GM19043 (cell line): Measurements from ENCODE around the gene PRSS50.

Experiments
- ATAC-seq: cut with Tn5 transposase; IDR thresholded peaks from one replicate; pipeline ENCODE4 v1.9.1; 2021; ENCODE audit warnings: low read depth; ENCODE audit not compliant: unreplicated experiment

The PRSS50 gene

DNA sequence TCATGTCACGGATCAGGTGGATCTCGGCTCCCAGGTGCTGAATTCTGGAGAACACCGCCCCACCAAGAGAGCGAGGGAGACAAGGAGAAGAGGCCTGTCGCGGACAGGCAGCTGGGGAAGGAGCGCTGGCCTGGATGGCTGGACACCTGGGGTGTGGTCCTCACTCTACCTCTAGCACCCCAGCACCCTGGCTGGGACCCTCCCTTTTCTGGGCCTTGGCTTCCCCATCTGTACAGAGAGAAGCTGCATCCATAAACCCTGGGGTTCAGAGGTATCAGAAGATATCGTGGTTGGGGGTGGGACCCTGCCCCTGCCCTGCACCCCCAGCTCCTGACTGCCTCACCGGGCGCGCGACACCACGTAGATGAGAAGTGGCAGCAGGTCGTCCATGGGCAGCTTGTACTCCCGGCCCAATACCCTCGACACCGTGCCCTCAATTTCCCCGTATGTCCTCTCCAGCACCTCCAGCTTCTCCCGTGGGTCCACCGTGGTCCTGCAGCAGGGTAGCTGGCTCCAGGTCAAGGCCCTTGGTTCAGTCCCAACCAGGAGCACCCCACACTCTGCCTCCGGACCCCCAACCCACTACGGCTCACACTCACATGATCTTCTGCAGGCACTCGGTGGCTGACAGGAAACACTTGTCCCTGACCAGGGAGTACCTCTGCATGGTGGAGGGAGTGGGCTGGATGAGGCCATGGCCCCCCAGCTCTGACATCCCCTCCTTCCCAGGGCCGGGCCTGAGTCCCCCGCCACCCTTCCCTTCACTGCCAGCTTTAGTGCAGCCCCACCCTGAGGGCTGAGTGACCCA, 45.9 kb downstream of the PRSS50 start:
- ATAC-seq: no peak

- ATAC-seq: no peak
These were observed 46.7 kb downstream of the PRSS50 start for GRCh38 chr3:46670891-46671427.

DNA sequence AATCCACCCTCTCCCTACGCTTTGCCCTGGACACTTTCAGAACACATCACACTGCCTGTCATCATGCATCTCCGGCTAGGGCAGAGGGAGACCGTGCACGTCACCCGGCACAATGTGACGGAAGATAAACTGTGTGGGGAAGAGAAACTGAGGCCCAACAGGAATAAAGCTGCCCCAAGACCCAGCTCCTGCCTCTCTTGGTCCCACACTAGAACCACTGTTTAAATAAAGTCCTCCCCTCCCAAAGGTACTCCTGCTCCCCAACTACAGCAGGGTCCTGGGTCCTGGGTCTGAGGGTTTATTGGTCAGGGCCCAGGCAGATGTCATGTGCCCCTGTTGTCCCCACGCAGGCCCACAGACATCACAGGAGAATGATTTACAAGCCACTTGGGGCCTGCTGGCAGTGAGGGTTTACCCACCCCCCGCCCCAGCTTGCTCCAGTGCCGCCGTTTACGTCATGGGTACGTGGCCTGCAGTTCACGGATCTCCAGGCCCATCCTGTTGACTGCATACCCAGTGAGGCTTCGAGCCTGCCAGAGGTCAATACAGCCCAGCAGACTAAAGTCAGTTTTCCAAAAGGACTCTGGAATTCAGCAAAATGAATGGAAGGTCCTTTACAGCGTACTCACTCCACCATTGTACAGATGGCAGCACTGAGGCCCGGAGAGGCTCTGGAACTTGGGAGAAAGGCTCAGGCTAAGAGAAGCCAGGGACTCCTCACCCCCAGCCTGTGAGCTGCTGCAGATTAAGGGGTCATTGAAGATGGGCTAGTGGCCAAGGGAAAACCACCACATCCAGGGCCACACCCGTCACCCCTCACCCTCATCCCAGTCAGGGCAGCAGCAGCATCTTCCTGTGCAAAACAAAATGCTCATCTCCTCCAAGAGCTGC, 47.4 kb downstream of the PRSS50 start:
- ATAC-seq: no peak

DNA sequence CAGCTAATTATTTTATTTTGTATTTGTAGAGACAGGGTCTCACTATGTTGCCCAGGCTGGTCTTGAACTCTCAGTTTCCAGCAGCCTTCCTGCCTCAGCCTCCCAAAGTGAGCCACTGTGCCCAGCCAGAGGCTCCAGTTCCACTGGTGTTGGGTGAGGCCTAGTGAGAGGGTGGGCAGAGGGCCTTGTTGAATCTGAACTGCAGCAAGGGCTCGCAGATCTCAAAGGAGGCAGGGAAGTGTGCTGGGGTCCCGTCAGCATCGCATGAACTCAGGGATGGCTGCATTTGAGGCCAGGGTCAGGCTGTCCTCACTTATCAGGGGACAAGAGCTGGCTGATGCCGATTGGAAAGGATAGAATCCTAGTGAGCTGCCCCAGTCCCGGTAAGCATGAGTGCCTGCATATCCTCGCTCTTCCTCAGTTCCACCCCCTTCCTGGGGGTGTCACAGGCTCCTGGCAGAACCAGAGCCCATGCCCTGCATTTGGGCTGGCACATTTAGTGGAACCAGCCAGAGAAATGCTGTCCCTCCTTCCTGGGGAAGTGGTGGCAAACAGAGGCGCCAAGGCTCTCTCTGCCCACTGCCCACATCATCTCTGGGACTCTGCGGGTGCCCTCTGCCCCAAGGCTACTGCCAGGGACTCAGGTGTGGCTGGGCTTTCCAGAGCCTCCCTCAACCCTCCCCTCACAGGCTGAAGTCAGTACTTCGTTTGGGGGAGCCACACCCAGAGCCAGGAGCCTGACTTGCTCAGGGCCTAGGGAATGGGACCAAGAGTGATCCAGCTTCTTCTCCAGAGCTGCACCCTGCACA, 48.3 kb downstream of the PRSS50 start:
- no peak for ATAC-seq

DNA sequence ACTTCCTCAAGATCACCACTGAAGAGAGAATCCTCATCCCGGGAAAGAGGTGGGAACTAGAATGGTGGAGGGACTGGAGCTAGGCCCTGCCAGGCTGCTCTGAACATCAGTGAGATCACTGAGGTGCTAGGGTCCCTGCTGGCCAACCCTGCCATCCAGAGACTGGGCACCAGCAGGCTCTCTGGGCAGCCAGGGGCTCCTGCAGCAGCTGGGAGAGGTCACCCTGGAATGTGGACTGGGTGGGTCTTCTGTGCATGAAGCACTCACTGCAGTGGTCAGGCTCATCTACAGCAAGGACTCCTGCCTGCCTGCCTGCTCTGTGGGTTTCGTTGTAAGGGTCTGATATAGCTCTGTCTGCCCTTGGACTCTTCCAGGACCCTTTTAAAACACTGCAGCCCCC, 49.1 kb downstream of the PRSS50 start:
- no peak for ATAC-seq

- no peak for ATAC-seq
These were observed 49.6 kb downstream of the PRSS50 start for GRCh38 chr3:46668116-46668515.

DNA sequence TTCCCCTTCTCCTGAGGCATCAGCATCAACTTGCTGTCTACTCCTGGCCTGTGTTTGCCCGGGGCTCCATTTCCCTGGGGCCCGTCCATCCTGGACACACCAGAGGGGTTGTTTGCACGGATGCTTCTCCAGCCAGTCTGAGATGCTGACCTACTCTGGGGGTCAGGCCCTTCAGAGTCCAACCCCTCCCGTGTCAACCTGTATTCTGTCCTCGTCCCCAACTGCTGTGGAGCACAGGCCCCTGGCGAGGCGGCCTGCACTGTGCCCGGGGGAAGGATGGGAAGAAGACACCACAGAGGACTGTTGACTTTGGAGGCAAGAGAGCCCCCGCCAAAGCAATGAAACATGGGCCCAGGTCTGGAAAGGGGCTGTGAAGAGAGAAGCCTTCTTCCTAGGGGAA, 50.0 kb downstream of the PRSS50 start:
- no peak for ATAC-seq

- no peak for ATAC-seq
These were observed 50.5 kb downstream of the PRSS50 start for GRCh38 chr3:46667061-46667621.

GRCh38 chr3:46666453-46666845, 51.2 kb downstream of the PRSS50 start:
- ATAC-seq: no peak

- ATAC-seq: no peak
These were observed 51.8 kb downstream of the PRSS50 start for GRCh38 chr3:46665763-46666452.

DNA sequence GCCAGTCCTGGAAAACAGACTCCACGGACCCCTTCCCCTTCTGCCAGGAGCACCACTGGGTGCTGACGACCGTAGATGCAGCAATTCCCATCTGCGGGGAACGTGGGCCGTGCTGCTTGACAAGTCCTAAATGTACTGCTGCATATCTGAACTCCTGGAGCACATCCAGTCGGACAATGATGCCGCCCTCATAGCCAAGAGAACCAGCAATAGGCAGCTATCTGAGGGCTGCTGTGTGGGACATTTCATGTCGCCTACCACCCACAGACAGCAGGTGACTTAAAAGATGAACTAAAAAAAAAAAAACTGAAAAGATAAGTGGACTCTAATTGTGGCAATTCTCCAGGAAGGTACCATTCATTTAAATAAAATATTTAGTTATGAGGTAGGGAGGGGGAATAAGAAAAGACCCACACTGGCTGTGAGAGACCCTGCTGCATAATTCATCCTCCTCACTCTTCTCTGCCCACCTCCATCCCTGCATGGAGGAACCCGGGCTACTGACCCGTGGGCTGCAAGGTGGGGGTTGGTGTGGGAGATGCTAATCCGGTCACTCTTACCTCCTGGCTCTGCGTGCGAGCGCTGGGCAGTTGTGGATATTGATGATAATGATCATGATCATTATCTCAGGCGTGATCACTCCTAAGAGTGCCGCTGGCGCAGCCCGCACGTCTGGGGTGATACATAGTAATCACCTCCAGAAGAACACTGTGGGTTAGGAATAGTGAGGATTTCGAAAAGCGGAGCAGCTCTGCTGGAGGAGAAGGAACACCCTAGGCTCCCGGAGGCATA, 52.5 kb downstream of the PRSS50 start:
- ATAC-seq: no peak

GRCh38 chr3:46664188-46664970, 53.3 kb downstream of the PRSS50 start:
- ATAC-seq: no peak

- no peak for ATAC-seq
These were observed 54.0 kb downstream of the PRSS50 start for GRCh38 chr3:46663591-46664135.

DNA sequence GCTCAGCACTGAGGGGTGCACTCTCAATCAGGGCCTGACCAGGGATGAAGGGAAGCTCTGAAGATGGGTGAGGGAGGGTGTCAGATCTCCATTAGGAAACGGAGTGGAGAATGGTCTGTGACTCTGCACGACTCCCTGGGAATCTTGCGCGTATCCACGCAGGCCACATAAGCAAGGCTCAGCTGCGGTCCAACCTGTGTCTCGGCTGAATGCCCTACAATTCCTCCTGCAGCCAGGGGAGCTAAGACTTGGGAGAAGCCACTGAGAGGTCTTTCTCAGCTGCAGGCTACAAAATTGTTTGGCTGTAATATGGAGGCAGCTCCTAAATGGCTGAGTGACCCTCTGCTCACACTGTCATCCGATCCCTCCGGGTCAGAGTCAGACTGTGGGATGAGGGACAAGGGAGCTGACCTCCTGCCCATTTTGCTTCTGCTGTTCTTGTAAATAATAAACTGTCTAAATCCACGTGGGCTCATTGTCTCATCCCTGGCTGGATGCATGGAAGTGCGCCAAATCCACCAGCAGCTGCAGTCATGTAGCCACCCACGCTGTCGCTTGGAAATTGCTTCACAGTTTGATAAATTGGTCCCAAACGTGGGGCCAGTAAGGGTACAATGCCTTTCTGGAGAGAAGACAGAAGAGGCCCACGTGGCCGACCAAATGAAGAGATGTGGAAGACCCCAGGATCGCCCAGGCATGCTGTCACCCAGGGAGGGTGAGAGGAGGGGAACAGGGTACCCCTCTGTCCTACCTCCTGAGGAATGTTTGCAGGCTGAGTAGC, 54.7 kb downstream of the PRSS50 start:
- no peak for ATAC-seq
